Kidney tubule cell (primary cell): ENCODE data around the gene PTCH1.

ENCODE experiments used
- DNase-seq: peaks from one replicate; pipeline ENCODE4 v3.0.0-alpha.2; 2018; ENCODE audit warnings: low spot score

PTCH1 gene

DNA sequence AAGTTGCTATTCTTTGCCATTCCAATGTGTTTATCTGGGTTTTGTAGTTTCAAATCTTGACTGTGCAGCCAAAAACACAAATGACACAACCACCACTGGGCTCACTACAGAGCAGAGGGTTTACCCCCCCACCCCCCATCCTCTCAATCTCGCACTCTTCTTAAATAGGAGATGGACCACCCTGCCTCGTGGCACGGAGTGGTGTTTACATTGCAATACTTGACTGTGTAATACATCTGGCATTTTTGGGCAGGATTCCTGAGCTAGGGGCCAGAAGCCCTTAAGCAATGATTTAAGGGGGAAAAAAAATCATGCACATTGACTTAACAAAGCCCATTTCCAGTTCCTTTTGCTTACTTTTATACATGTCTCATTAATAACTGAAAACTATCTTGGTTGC lies 19.0 kb downstream of the PTCH1 start:
- DNase-seq = no peak

- DNase-seq = no peak
Observed at GRCh38 chr9:95496687-95497086, 20.1 kb downstream of the PTCH1 start.

GRCh38 chr9:95495961-95496360 lies 20.8 kb downstream of the PTCH1 start:
- no peak for DNase-seq

GRCh38 chr9:95495529-95495928 lies 21.2 kb downstream of the PTCH1 start:
- no peak for DNase-seq

- DNase-seq = peak; percentile 93
Observed at GRCh38 chr9:95494416-95495371, 22.1 kb downstream of the PTCH1 start.

GRCh38 chr9:95494022-95494415 lies 22.8 kb downstream of the PTCH1 start:
- DNase-seq = no peak

DNA sequence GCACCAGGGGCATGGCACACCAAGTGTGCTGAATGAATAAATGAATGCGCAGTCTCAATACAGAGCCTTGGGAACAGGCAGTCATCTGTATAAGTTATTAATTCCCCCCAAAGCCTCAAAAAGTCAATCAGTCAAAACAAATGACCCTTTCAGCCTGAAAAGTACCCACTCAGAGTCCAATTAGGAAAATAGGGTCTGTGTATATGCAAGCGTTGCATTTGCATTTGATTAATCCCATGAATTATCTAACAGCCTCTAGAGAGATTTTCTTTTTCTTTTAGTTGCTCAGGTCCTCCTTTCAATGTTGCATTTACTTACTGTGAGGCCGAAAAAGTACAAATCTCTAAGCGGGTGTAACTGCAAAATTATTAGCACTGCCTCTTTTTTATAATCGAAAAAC lies 23.4 kb downstream of the PTCH1 start:
- DNase-seq = no peak

GRCh38 chr9:95491543-95492320 lies 25.0 kb downstream of the PTCH1 start:
- DNase-seq = no peak

GRCh38 chr9:95488954-95489353 lies 27.8 kb downstream of the PTCH1 start:
- DNase-seq = no peak

GRCh38 chr9:95486318-95486717 lies 30.5 kb downstream of the PTCH1 start:
- DNase-seq = peak; percentile 29

GRCh38 chr9:95484225-95484624 lies 32.5 kb downstream of the PTCH1 start:
- no peak for DNase-seq

- no peak for DNase-seq
Observed at GRCh38 chr9:95483431-95483830, 33.3 kb downstream of the PTCH1 start.

DNA sequence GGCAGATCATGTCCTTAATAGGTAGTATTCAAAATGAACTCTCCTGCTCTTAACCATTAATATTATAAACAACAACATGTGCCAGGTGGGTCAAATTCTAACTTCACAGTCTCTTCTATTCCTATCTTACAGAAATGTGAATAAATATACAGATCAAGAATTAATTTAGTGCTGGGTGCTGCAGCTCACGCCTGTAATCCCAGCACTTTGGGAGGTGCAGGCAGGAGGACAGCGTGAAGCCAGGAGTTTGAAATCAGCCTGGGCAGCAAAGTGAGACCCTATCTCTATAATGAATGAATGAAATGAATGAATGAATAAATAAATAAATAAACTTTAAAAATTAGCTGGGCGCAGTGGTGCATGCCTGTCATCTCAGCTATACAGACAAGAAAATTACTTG lies 34.1 kb downstream of the PTCH1 start:
- no peak for DNase-seq

GRCh38 chr9:95481000-95481399 lies 35.8 kb downstream of the PTCH1 start:
- DNase-seq = peak; percentile 13

DNA sequence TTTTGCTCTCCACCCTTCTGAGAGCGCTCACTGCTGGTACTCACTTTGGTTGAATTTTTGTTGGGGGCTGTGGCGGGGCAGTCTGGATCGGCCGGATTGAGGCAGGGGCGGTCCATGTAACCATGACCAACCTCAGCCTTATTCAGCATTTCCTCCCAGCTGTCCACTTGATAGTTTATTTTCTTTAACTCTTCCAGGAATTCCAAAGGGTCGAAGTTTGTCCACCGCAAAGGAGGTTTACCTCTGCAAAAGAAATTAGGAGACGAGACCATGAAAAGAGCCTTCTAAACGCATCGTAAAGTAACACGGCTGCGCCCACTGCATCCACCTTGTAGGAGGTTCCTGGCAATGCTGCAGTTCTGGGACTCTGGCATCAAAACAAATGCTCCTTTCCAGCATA lies 36.4 kb downstream of the PTCH1 start:
- DNase-seq = no peak

DNA sequence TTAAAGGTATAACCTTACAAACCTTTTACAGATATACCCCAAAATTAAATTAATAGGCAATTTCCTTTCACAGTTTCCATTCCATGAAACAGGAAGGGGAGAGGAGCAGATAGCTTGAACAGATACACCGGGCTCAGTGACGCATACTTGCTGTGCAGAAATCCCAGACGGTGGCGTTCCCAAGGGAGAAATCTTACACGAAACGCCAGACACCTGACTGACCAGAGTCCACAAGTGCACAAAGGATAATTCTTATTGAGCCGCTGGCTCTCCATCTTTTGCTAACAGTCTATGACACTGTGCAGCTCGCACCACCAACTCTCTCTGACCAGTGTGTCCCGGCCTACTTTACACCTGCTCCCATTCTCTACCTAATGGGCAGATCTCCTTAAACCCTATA lies 37.4 kb downstream of the PTCH1 start:
- DNase-seq = no peak

- DNase-seq = no peak
Observed at GRCh38 chr9:95478335-95478734, 38.4 kb downstream of the PTCH1 start.

DNA sequence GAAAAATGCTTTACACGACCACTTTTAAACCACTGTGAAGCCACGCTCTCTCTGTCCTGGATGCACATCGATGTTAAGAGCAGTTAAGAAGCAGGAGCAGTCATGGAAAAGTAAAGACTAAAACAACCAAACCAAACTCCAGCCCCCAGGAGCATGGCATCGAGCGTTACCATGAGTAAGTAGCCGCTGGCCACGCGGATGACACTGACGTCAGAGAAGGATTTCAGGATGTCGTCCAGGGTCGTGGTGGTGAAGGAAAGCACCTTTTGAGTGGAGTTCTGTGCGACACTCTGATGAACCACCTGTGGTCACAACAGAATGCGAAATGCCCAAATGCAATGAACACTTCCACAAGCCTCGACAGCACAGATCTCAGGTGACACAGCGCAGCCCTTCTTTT lies 38.9 kb downstream of the PTCH1 start:
- no peak for DNase-seq

- no peak for DNase-seq
Observed at GRCh38 chr9:95477441-95477840, 39.3 kb downstream of the PTCH1 start.

- DNase-seq = no peak
Observed at GRCh38 chr9:95468791-95469190, 48.0 kb downstream of the PTCH1 start.

DNA sequence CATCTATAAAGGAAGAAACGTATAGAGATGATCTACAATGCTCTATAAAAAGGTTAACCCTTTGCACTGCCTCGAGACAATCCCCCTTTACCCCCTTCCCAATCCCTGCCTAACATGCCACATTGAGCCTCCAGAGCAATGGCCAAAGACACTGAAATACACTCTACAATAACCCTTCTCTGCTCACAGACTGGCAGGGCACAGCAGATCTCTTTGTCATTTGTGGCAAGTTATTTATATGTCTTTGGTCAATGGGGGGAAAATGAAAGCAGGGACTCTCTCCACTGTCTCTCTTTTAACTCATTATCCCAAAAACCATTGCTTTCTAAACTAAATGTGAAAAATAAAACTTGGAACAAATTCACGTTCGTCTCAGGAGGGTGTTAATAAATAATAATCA lies 51.7 kb downstream of the PTCH1 start:
- no peak for DNase-seq

DNA sequence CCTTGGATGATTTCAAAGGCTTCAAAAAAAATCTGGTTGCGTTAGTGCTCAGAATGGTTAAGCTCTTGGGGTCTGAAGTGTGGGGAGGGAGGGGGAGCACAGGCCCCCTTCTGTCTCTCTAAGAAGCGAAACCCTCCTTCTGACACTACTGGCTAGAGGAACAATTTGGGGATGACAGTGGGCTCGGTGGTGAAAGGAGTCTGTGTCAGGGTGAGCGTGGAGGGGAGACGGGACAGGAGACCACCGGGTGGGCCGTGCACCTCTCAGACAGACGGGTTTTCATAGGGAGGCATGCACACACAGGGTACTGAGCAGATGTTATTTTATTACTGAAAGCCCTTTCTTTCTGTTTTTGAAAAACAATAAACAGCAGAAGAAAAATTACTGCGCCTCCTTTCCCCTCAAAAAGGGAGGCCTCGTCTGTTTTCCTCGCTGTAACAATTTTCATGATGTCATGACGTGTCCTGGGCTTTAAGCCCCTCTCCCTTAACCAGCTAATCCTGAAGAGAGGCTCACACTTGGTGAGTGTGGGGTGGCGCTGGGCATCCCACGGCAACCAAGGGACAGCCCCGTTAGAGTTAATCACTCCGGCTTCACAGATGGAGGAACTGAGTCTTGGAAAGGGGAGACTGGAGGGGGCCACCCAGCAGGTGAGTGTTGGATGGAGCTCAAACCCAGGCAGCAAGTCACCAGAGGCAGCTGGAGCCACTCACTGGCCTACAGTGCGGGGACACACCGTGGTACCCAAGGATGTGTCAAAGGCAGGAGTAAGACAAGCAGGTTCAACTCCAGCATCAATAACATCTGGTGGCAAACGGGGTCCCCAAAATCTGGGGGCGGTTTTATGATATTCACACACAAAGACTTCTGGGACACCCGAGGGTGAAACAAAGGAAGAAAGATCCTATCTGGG lies 53.4 kb downstream of the PTCH1 start:
- DNase-seq = no peak
